HG03520 (cell line): ENCODE measurements around the gene KIF5C.
A peak's percentile ranks its signal among the peaks of the same experiment; 100 is the strongest.
"Not testable (repeated sequence)": the region's sequence is repeated elsewhere in the genome, so short reads cannot be mapped to it uniquely, and the experiment has no call there.

Experiments
- ATAC-seq: cut with Tn5 transposase; IDR thresholded peaks from one replicate; pipeline ENCODE4 v1.9.1; 2021; ENCODE audit warnings: mild to moderate bottlenecking, moderate library complexity; ENCODE audit not compliant: unreplicated experiment

KIF5C gene

GRCh38 chr2:148874868-148875341 is at the start of gene KIF5C:
Gene KIF5C (plus strand): TSS chr2:148875227. CDS start chr2:148875618, 391 bp downstream.
- ATAC-seq, result peak; percentile 94

GRCh38 chr2:148826791-148827190 is 48.2 kb upstream of the KIF5C start:
- ATAC-seq, result no peak

GRCh38 chr2:148828941-148829340 is 46.1 kb upstream of the KIF5C start:
- no peak for ATAC-seq

- ATAC-seq, result no peak
Observed at GRCh38 chr2:148829618-148830017, 45.4 kb upstream of the KIF5C start.

- no peak for ATAC-seq
Observed at GRCh38 chr2:148832637-148833036, 42.4 kb upstream of the KIF5C start.

- ATAC-seq, result no peak
Observed at GRCh38 chr2:148842050-148842449, 33.0 kb upstream of the KIF5C start.

DNA sequence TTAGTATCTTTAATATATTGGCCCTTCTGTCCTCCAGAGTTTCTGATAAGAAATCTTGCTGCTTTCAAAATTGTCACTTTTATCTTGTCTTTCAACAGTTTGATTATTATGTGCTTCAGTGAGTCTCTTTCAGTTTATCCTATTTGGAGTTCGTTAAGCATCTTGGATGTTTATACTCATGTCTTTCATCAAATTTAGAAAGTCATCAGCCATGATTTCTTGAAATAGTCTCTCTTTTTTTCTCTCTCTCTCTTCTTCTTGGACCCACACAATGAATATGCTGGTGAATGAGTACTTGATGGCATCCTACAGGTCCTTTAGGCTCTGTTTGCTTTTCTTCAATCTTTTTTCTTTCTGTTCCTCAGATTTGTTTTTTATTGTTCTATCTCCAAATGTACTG is 26.9 kb upstream of the KIF5C start:
- ATAC-seq, result no peak

DNA sequence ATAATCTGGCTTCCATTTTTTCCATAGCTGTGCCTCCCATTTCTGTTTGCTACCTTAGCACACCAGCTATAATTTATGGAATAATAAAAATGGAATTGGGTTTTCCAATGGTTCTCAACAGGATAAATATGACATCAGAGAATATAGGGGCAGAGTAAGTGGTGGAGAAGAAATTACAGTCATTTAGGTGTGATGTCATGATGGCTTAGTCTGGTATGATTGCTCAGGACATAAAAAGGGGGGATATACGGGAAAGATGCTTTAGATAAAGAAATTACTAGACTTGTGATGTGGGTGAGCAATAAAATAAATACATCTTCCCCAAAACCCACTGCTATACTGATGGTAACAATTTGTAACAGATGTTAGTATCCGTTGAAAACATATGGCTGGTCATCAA is 21.6 kb upstream of the KIF5C start:
- ATAC-seq, result no peak

- ATAC-seq, result no peak
Observed at GRCh38 chr2:148860037-148860436, 15.0 kb upstream of the KIF5C start.

DNA sequence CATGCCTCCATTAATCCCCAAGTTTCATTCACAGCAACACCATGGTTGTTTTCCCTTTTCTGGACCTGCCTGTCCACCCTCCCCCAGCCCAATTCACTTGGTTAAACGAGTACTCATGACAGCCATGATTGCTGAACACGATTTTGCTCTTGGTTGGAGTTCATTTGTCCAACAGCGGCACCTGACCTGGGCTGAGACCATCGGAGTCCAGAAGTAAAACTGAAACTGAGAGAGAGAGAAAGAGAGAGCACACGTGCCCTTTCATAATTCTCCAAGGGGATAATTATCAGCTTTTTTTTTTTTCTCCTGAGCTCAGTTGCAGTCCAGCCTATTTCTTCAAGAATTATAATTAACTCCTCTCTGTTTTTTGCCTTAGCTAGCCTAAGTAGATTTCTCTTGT is 13.7 kb upstream of the KIF5C start:
- no peak for ATAC-seq

GRCh38 chr2:148862478-148862877 is 12.5 kb upstream of the KIF5C start:
- ATAC-seq, result not testable (repeated sequence)

GRCh38 chr2:148865512-148865911 is 9.5 kb upstream of the KIF5C start:
- ATAC-seq, result no peak

- ATAC-seq, result no peak
Observed at GRCh38 chr2:148866091-148866490, 8.9 kb upstream of the KIF5C start.

- ATAC-seq, result no peak
Observed at GRCh38 chr2:148867079-148867769, 7.8 kb upstream of the KIF5C start.

DNA sequence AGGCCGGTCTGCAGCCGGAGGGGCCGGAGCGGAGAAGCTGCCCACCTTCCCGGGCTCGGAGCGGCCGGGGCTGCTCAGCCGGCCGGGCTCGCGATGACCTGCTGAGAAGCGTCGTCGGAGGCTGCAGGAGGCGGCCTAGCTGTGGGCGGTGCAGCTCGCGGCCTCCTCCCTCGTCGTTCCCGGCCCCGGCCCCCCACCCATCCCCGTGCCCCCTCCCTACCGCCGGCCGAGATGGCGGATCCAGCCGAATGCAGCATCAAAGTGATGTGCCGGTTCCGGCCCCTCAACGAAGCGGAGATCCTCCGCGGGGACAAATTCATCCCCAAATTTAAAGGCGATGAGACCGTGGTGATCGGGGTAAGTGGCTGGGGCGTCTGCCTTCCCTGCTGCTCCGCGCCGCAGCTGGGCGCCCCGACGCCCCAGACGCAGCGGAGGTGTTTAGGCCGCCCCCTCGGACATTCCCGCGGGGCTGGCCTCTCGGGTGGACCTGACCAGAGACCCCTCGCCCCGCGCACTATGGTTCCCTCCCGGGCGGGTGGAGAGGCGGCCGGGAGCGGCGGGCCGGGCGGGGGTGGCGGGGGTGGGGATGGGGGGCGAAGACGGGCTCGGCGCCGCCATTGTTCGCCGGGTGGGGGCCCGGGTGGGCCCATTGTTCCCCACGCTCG is 492 bp downstream of the KIF5C start:
- peak; percentile 27 for ATAC-seq

DNA sequence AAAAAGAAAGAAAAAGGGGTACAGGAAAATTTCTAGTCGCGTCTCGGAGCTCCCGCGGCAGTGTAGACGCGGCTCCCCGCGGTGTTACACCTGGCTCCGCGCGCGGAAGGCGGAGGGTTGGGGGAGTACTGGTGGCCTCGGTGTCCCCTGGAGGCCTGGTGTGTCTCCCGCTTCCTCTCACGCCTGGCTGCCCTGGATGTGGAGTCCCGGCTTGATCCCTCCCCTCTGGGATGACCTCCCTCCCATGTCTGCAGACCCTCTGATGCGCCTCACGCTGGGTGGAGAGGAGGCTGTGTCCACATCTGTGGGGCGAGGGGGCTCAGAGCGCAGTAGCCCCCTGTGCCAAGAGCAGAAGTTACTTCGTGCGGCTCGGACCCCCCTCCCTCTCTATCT is 1.2 kb downstream of the KIF5C start:
- no peak for ATAC-seq

GRCh38 chr2:148876595-148877402 is 1.8 kb downstream of the KIF5C start:
- ATAC-seq, result no peak

- ATAC-seq, result no peak
Observed at GRCh38 chr2:148877403-148877740, 2.3 kb downstream of the KIF5C start.

- ATAC-seq, result no peak
Observed at GRCh38 chr2:148880636-148881035, 5.6 kb downstream of the KIF5C start.

GRCh38 chr2:148882051-148882450 is 7.0 kb downstream of the KIF5C start:
- no peak for ATAC-seq

DNA sequence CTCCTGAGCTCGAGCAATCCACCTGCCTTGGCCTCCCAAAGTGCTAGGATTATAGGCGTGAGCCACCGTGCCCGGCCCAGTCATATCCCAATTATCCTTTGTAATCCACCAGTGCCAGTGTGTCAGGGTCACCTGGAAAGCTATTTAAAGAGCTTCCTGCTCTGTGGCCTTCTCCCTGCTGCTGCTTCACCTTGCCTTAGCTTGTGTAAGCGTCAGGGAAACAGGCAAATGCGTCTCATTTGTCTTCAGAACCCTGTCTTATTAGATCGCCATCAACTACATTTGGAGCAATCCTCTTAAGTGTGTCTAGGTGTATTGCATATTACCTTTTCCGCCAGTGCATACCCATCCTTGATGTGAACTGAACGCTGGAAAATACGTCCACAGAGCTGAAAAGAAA is 10.2 kb downstream of the KIF5C start:
- no peak for ATAC-seq

GRCh38 chr2:148885988-148886387 is 11.0 kb downstream of the KIF5C start:
- no peak for ATAC-seq
